Fibroblast of lung (primary cell): ENCODE measurements around the gene ATP10A. TPM values are rescaled to one million over a fixed set of nuclear protein-coding genes. Genes with fewer than 3 reads are reported as not detected.

ENCODE experiments used
- DNase-seq, 2 donors: peaks; one replicate each; pipeline versions ENCODE4 v3.0.0 to v3.0.0-alpha.2; 2010; ENCODE audit warnings: low read depth in 2 of 2
- H2AFZ ChIP-seq: 2 replicates; pipeline ENCODE4 v1.5.1; 2012; ENCODE audit warnings: low read length, control low read depth, inconsistent platforms
- H3K27ac ChIP-seq: 2 replicates; pipeline ENCODE4 v1.5.1; 2011; ENCODE audit warnings: low read length, control low read depth; ENCODE audit not compliant: insufficient read depth
- H3K27me3 ChIP-seq: 2 replicates; pipeline ENCODE4 v1.5.1; 2011; ENCODE audit warnings: mild to moderate bottlenecking, low read length; ENCODE audit not compliant: control insufficient read depth, insufficient read depth
- H3K36me3 ChIP-seq: 2 replicates; pipeline ENCODE4 v1.5.1; 2011; ENCODE audit warnings: low read length; ENCODE audit not compliant: control insufficient read depth, insufficient read depth
- H3K4me1 ChIP-seq: 2 replicates; pipeline ENCODE4 v1.5.1; 2011; ENCODE audit warnings: low read length; ENCODE audit not compliant: control insufficient read depth, insufficient read depth; ENCODE audit errors: extremely low read depth
- H3K4me2 ChIP-seq: 2 replicates; pipeline ENCODE4 v1.5.1; 2011; ENCODE audit warnings: low read length, control low read depth; ENCODE audit not compliant: insufficient read depth; ENCODE audit errors: extremely low read depth
- H3K4me3 ChIP-seq, 4 experiments: fragments of 200-600 bp in 1 of 4; sonication (generic) in 1 of 4; replicated peaks in 1 of 4; 2 replicates each; pipeline ENCODE4 v1.5.1; 2011 to 2016; ENCODE audit warnings: low read length in 4 of 4, low read depth in 3 of 4, mild to moderate bottlenecking in 3 of 4, control low read depth in 2 of 4, inconsistent platforms in 1 of 4, mixed read lengths in 1 of 4; ENCODE audit not compliant: insufficient read depth in 1 of 4; ENCODE audit errors: control extremely low read depth in 1 of 4
- H3K79me2 ChIP-seq: 2 replicates; pipeline ENCODE4 v1.5.1; 2012; ENCODE audit warnings: mild to moderate bottlenecking, low read length, inconsistent platforms; ENCODE audit not compliant: control insufficient read depth, insufficient read depth
- H3K9ac ChIP-seq: 2 replicates; pipeline ENCODE4 v1.5.1; 2011; ENCODE audit warnings: mild to moderate bottlenecking, low read length, control low read depth; ENCODE audit not compliant: insufficient read depth
- H3K9me3 ChIP-seq: 2 replicates; pipeline ENCODE4 v1.5.1; 2012; ENCODE audit warnings: low read depth, low read length; ENCODE audit not compliant: control insufficient read depth, insufficient read depth
- H4K20me1 ChIP-seq: 2 replicates; pipeline ENCODE4 v1.5.1; 2011; ENCODE audit warnings: low read length; ENCODE audit not compliant: control insufficient read depth, insufficient read depth; ENCODE audit errors: extremely low read depth
- EZH2 ChIP-seq: IDR thresholded peaks from 2 replicates; pipeline ENCODE4 v1.5.1; 2012; ENCODE audit warnings: low read length, control low read depth, mild to moderate bottlenecking; ENCODE audit errors: missing control alignments
- polyA plus RNA-seq, 2 donors: library from polyadenylated mRNA; depleted of rRNA in 1 of 2; stranded (reverse) in 1 of 2; unstranded in 1 of 2; fragments of >200 nt; gene quantifications; 2 replicates each; pipeline ENCODE4 v1.2.1, GENCODE V29; 2011 to 2012; ENCODE audit warnings: missing spikeins in 1 of 2
- total RNA-seq: library from RNA; depleted of rRNA; stranded (reverse); fragments of >200 nt; gene quantifications from 2 replicates; pipeline ENCODE4 v1.2.1, GENCODE V29; 2014
- TF ChIP-seq, protein P1 (sequence below), 2 donors: IDR thresholded peaks in 1 of 2; conservative IDR thresholded peaks in 1 of 2; 1 replicate in 1 of 2; 2 replicates in 1 of 2; pipeline ENCODE4 v1.5.1; 2011 to 2012; ENCODE audit warnings: low read length in 2 of 2, control low read depth in 1 of 2, inconsistent platforms in 1 of 2, low read depth in 1 of 2, mild to moderate bottlenecking in 1 of 2

The ATP10A gene
- total and polyA plus RNA-seq, 2 donors (not counting 1 experiment from before 2014, with no cell fraction given), result 12.7 to 13.8 TPM

DNA sequence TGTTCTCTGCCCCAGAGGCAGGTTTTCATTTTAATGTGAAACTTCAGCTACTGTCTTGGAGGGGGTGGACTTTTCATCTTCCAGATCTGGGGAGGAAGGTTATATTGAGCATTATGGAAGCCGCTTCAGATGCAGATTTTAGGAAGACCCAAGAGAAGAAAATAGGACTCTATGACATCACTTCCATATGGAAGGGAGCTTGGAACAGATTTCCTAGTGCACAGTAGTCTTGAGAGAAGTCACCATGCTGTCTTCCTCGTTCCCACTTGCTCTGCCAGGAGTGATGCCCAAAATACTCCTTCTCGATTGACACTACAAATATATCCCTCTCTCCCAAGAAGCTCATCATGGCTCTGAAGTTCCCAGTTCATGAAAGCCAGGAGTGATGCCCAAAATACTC lies 197.2 kb downstream of the ATP10A start:
- no peak overlapping the region for H3K4me2 ChIP-seq
- TF ChIP-seq, protein P1, sequence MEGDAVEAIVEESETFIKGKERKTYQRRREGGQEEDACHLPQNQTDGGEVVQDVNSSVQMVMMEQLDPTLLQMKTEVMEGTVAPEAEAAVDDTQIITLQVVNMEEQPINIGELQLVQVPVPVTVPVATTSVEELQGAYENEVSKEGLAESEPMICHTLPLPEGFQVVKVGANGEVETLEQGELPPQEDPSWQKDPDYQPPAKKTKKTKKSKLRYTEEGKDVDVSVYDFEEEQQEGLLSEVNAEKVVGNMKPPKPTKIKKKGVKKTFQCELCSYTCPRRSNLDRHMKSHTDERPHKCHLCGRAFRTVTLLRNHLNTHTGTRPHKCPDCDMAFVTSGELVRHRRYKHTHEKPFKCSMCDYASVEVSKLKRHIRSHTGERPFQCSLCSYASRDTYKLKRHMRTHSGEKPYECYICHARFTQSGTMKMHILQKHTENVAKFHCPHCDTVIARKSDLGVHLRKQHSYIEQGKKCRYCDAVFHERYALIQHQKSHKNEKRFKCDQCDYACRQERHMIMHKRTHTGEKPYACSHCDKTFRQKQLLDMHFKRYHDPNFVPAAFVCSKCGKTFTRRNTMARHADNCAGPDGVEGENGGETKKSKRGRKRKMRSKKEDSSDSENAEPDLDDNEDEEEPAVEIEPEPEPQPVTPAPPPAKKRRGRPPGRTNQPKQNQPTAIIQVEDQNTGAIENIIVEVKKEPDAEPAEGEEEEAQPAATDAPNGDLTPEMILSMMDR (conservative IDR thresholded peaks at IDR 0.05 in 1 of 2, IDR thresholded peaks at IDR 0.05 in 1 of 2; ENCODE audit: low read depth in 1 of 2, low read length in 2 of 2), result no peak
- no peak for TF ChIP-seq EZH2

DNA sequence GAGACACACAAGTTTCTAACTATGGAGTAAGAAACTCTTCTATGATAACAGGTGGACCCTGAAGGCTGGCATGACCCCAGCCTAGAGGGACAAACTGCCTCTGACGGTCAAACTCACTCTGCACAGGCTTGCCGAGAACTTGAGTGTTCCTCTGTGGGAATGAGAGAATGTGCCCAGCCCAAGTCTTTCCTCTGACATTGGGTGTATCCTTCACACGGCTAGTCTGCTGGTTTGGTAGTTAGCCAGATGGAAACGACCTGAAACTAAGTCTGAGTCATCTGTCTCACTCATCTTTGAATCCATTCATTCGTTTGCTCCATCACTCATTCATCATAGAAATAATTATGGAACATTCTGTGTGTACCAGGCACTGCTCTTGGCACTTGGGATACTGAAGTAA lies 198.4 kb downstream of the ATP10A start:
- no peaks in the 10 kb centered on the region for H3K79me2 ChIP-seq
- H3K27ac ChIP-seq, result no peak overlapping the region
- H3K4me3 ChIP-seq, result no peak overlapping the region
- H3K4me2 ChIP-seq, result no peak overlapping the region
- no peaks in the 10 kb centered on the region for H3K9me3 ChIP-seq
- TF ChIP-seq, protein P1 (conservative IDR thresholded peaks at IDR 0.05 in 1 of 2, IDR thresholded peaks at IDR 0.05 in 1 of 2; ENCODE audit: low read depth in 1 of 2, low read length in 2 of 2), result no peak
- no peak for TF ChIP-seq EZH2
- no peaks in the 10 kb centered on the region for H3K4me1 ChIP-seq
- no peaks in the 10 kb centered on the region for H4K20me1 ChIP-seq
- H2AFZ ChIP-seq, result no peak overlapping the region
- H3K9ac ChIP-seq, result no peak overlapping the region
- H3K36me3 ChIP-seq, result no peaks in the 10 kb centered on the region
- H3K27me3 ChIP-seq, result no peaks in the 10 kb centered on the region
- peak in 1 of 2 donors; percentile 17 for DNase-seq

More for the DNA sequence above, 197.2 kb downstream of the ATP10A start:
- no peak for DNase-seq
- Histone ChIP-seq H3K27ac (no peak overlapping the region), H3K36me3 (no peaks in the 10 kb centered on the region), H3K27me3 (no peaks in the 10 kb centered on the region), H3K9me3 (no peaks in the 10 kb centered on the region), H3K9ac (no peak overlapping the region), H4K20me1 (no peaks in the 10 kb centered on the region), H3K4me1 (no peaks in the 10 kb centered on the region), H3K4me3 (no peak overlapping the region), H2AFZ (no peak overlapping the region), H3K79me2 (no peaks in the 10 kb centered on the region)

DNA sequence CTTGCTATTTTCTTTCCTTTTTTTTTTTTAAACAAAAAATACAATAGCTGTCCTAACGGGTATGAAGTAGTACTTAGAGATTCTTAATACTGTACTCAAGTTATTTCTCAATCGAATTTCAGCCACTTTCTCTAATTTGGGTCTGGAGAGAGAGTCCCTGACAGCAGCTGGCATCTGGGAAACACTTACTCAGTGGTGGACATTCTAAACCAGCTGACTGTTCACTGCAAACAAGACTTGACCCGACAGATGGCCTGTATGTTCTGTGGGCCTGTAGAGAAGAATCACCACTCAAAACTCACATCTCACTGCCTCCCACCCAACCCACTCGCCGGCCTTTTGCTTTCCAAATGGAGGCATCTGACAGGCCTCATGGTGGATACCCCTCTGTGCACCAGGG lies 199.6 kb downstream of the ATP10A start:
- Histone ChIP-seq H3K9ac (no peak overlapping the region), H2AFZ (no peak overlapping the region), H3K27me3 (no peaks in the 10 kb centered on the region), H3K36me3 (no peaks in the 10 kb centered on the region), H3K79me2 (no peaks in the 10 kb centered on the region), H3K9me3 (no peaks in the 10 kb centered on the region), H3K27ac (no peak overlapping the region), H4K20me1 (no peaks in the 10 kb centered on the region), H3K4me3 (no peak overlapping the region), H3K4me1 (no peaks in the 10 kb centered on the region), H3K4me2 (no peak overlapping the region)
- TF ChIP-seq, protein P1 (conservative IDR thresholded peaks at IDR 0.05 in 1 of 2, IDR thresholded peaks at IDR 0.05 in 1 of 2; ENCODE audit: low read depth in 1 of 2, low read length in 2 of 2), result no peak
- TF ChIP-seq EZH2, result no peak
- no peak for DNase-seq
